Measurements from ENCODE around the gene TMEM273. TPM values are rescaled to one million over a fixed set of nuclear protein-coding genes. Genes with fewer than 3 reads are reported as not detected.
A peak's percentile ranks its signal among the peaks of the same experiment; 100 is the strongest.

Gene TMEM273
- total RNA-seq, 1 donor from 2014 or later, result not detected

- peak within 1 kb of the TSS; percentile 70 for H3K4me3 Mint-ChIP-seq
- peaks cover 2% of the 10 kb centered on the region for H3K4me1 Mint-ChIP-seq
- DNase-seq (ENCODE audit: low spot score in 2 of 2, unreplicated experiment in 2 of 2), result peak in 1 of 2 experiments; percentile 64
- peak within 1 kb of the TSS; percentile 79 for H3K27ac Mint-ChIP-seq
- no peak for TF ChIP-seq CTCF (IDR thresholded peaks at IDR 0.05; ENCODE audit: unreplicated experiment)
- no peaks in the 10 kb centered on the region for H3K36me3 Mint-ChIP-seq
- H3K27me3 Mint-ChIP-seq (ENCODE audit: low read depth), result peaks cover 84% of the 10 kb centered on the region
- H3K9me3 Mint-ChIP-seq, result no peaks in the 10 kb centered on the region
Observed at GRCh38 chr10:49115015-49115795, 73.0 kb downstream of the TMEM273 start, which contains the start of gene VSTM4. Gene VSTM4 (minus strand): TSS chr10:49115522. CDS start chr10:49115485, 37 bp downstream.

- peak overlapping the region; percentile 70 for H3K4me3 Mint-ChIP-seq
- H3K36me3 Mint-ChIP-seq, result no peaks in the 10 kb centered on the region
- peak overlapping the region; percentile 79 for H3K27ac Mint-ChIP-seq
- H3K4me1 Mint-ChIP-seq, result peaks cover 7% of the 10 kb centered on the region
- H3K9me3 Mint-ChIP-seq, result no peaks in the 10 kb centered on the region
- DNase-seq (ENCODE audit: low spot score in 2 of 2, unreplicated experiment in 2 of 2), result no peak
- TF ChIP-seq CTCF (IDR thresholded peaks at IDR 0.05; ENCODE audit: unreplicated experiment), result no peak
- peaks cover 79% of the 10 kb centered on the region for H3K27me3 Mint-ChIP-seq (ENCODE audit: low read depth)
Observed at GRCh38 chr10:49114718-49115014, 73.5 kb downstream of the TMEM273 start.

GRCh38 chr10:49113741-49114141 lies 74.5 kb downstream of the TMEM273 start:
- DNase-seq (ENCODE audit: low spot score in 2 of 2, unreplicated experiment in 2 of 2), result peak in 1 of 2 experiments; percentile 26
- Mint-ChIP-seq H3K9me3 (no peaks in the 10 kb centered on the region), H3K4me1 (peaks cover 7% of the 10 kb centered on the region), H3K27me3 (ENCODE audit: low read depth) (peaks cover 73% of the 10 kb centered on the region), H3K36me3 (no peaks in the 10 kb centered on the region), H3K27ac (no peak overlapping the region), H3K4me3 (peak overlapping the region; percentile 4)
- no peak for TF ChIP-seq CTCF (IDR thresholded peaks at IDR 0.05; ENCODE audit: unreplicated experiment)

GRCh38 chr10:49112851-49113250 lies 75.3 kb downstream of the TMEM273 start:
- Mint-ChIP-seq H3K36me3 (no peaks in the 10 kb centered on the region), H3K4me3 (no peak overlapping the region), H3K9me3 (no peaks in the 10 kb centered on the region), H3K27me3 (ENCODE audit: low read depth) (peaks cover 65% of the 10 kb centered on the region), H3K4me1 (peaks cover 7% of the 10 kb centered on the region), H3K27ac (no peak overlapping the region)
- DNase-seq (ENCODE audit: low spot score in 2 of 2, unreplicated experiment in 2 of 2), result peak in 1 of 2 experiments; percentile 24
- no peak for TF ChIP-seq CTCF (IDR thresholded peaks at IDR 0.05; ENCODE audit: unreplicated experiment)

- Mint-ChIP-seq H3K4me1 (peaks cover 7% of the 10 kb centered on the region), H3K4me3 (no peak overlapping the region), H3K27ac (no peak overlapping the region), H3K36me3 (no peaks in the 10 kb centered on the region), H3K9me3 (no peaks in the 10 kb centered on the region), H3K27me3 (ENCODE audit: low read depth) (peaks cover 57% of the 10 kb centered on the region)
- no peak for TF ChIP-seq CTCF (IDR thresholded peaks at IDR 0.05; ENCODE audit: unreplicated experiment)
- DNase-seq (ENCODE audit: low spot score in 2 of 2, unreplicated experiment in 2 of 2), result peak in 1 of 2 experiments; percentile 7
Observed at GRCh38 chr10:49112098-49112497, 76.1 kb downstream of the TMEM273 start.

Data from mesothelial cell of epicardium (in vitro differentiated cells).